GM23338 (cell line): ENCODE results near the gene ODAD3. TPM values are rescaled to one million over a fixed set of nuclear protein-coding genes. Genes with fewer than 3 reads are reported as not detected.

Experiments
- ATAC-seq: fragments of 200-7000 bp; cut with Tn5 transposase; 3 replicates; pipeline ENCODE4 v1.9.1; 2020
- DNase-seq: peaks from one replicate; pipeline ENCODE4 v3.0.0-alpha.2; 2015; ENCODE audit warnings: low spot score
- H2AFZ ChIP-seq: fragments of 200-600 bp; sonication (generic); 2 replicates; pipeline ENCODE4 v1.8.0; 2016; ENCODE audit warnings: antibody characterized with exemption, mild to moderate bottlenecking, moderate library complexity
- H3F3A ChIP-seq: fragments of 200-600 bp; sonication (generic); replicated peaks from 2 replicates; pipeline ENCODE4 v1.8.0; 2017; ENCODE audit warnings: antibody characterized with exemption, mixed run types, low read depth
- H3K27ac ChIP-seq: fragments of 200-600 bp; sonication (generic); 2 replicates; pipeline ENCODE4 v1.6.1; 2016; ENCODE audit warnings: low read depth
- H3K27me3 ChIP-seq: fragments of 200-600 bp; sonication (generic); 2 replicates; pipeline ENCODE4 v1.8.0; 2016; ENCODE audit warnings: mild to moderate bottlenecking, mixed run types, moderate library complexity; ENCODE audit not compliant: insufficient read depth
- H3K36me3 ChIP-seq: fragments of 200-600 bp; sonication (generic); 2 replicates; pipeline ENCODE4 v1.8.0; 2016; ENCODE audit warnings: mild to moderate bottlenecking; ENCODE audit not compliant: insufficient read depth
- H3K4me1 ChIP-seq: fragments of 200-600 bp; sonication (generic); 2 replicates; pipeline ENCODE4 v1.8.0; 2016; ENCODE audit warnings: mild to moderate bottlenecking, moderate library complexity; ENCODE audit not compliant: insufficient read depth
- H3K4me2 ChIP-seq: fragments of 200-600 bp; sonication (generic); 2 replicates; pipeline ENCODE4 v1.7.1; 2017; ENCODE audit warnings: mixed run types
- H3K4me3 ChIP-seq: fragments of 200-600 bp; sonication (generic); 2 replicates; pipeline ENCODE4 v1.6.1; 2016; ENCODE audit warnings: mixed run types
- H3K79me2 ChIP-seq: fragments of 200-600 bp; sonication (generic); replicated peaks from 2 replicates; pipeline ENCODE4 v1.8.0; 2017; ENCODE audit warnings: mild to moderate bottlenecking; ENCODE audit not compliant: insufficient read depth
- H3K9me2 ChIP-seq: fragments of 200-600 bp; sonication (generic); 2 replicates; pipeline ENCODE4 v1.8.0; 2017; ENCODE audit not compliant: insufficient read depth
- H4K20me1 ChIP-seq: fragments of 200-600 bp; sonication (generic); replicated peaks from 2 replicates; pipeline ENCODE4 v1.8.0; 2017; ENCODE audit warnings: mild to moderate bottlenecking; ENCODE audit not compliant: insufficient read depth
- H3K27ac Mint-ChIP-seq: 2 replicates; pipeline ENCODE4 v1.8.0; 2020; ENCODE audit warnings: inconsistent platforms, mild to moderate bottlenecking, moderate library complexity, mixed read lengths
- H3K27me3 Mint-ChIP-seq: 3 replicates; pipeline ENCODE4 v1.8.0; 2022; ENCODE audit warnings: low read depth, mild to moderate bottlenecking, moderate library complexity, mixed read lengths, inconsistent platforms; ENCODE audit not compliant: insufficient read depth, poor library complexity
- H3K36me3 Mint-ChIP-seq: 3 replicates; pipeline ENCODE4 v1.8.0; 2021; ENCODE audit warnings: low read depth, mild to moderate bottlenecking, inconsistent platforms, moderate library complexity, mixed read lengths
- H3K4me1 Mint-ChIP-seq: 3 replicates; pipeline ENCODE4 v1.8.0; 2020; ENCODE audit warnings: mild to moderate bottlenecking, inconsistent platforms, mixed read lengths
- H3K4me3 Mint-ChIP-seq: 3 replicates; pipeline ENCODE4 v1.8.0; 2021; ENCODE audit warnings: moderate library complexity, mild to moderate bottlenecking, inconsistent platforms, mixed read lengths
- H3K9me3 Mint-ChIP-seq: 3 replicates; pipeline ENCODE4 v1.8.0; 2020; ENCODE audit warnings: moderate library complexity, mild to moderate bottlenecking, inconsistent platforms, mixed read lengths
- CREB1 ChIP-seq: fragments of 250-450 bp; sonication (Bioruptor Pico); IDR thresholded peaks from 2 replicates; pipeline ENCODE4 v1.5.0; 2020; ENCODE audit warnings: low read depth, mild to moderate bottlenecking, moderate library complexity
- NANOG ChIP-seq: IDR thresholded peaks from 2 replicates; pipeline ENCODE4 v1.6.1; 2016; ENCODE audit warnings: antibody characterized with exemption, borderline replicate concordance
- POLR2AphosphoS5 ChIP-seq: IDR thresholded peaks from 2 replicates; pipeline ENCODE4 v1.6.1; 2016; ENCODE audit warnings: antibody characterized with exemption, low read depth
- STAT1 ChIP-seq: IDR thresholded peaks from one replicate; pipeline ENCODE4 v1.6.1; 2016; ENCODE audit warnings: antibody characterized with exemption; ENCODE audit not compliant: unreplicated experiment
- polyA plus RNA-seq: library from polyadenylated mRNA; unstranded; fragments of >200 nt; fragmentation: Nextera tagmentation; extraction: Ambion mirVana; gene quantifications from 2 replicates; pipeline ENCODE4 v1.2.1, GENCODE V29; 2016
- total RNA-seq: library from RNA; depleted of rRNA; stranded (reverse); fragments of >200 nt; shearing (Covaris generic); gene quantifications from 2 replicates; pipeline ENCODE4 v1.2.3, GENCODE V29; 2014
- TF ChIP-seq, protein P1 (sequence below), 2 experiments: fragments of 200-600 bp in 1 of 2; sonication (generic) in 1 of 2; conservative IDR thresholded peaks; 2 replicates each; pipeline versions ENCODE4 v1.5.1 to v1.6.1; 2016 to 2017; ENCODE audit warnings: antibody characterized with exemption in 2 of 2, low read depth in 2 of 2, mild to moderate bottlenecking in 2 of 2, moderate library complexity in 1 of 2
- TF ChIP-seq, protein P2 (sequence below): IDR thresholded peaks from 2 replicates; pipeline ENCODE4 v1.6.1; 2016; ENCODE audit warnings: antibody characterized with exemption
- TF ChIP-seq, protein P3 (sequence below): IDR thresholded peaks from one replicate; pipeline ENCODE4 v1.6.1; 2018; ENCODE audit warnings: antibody characterized with exemption; ENCODE audit not compliant: unreplicated experiment

ODAD3 gene
- total and polyA plus RNA-seq, 2 experiments from 2014 or later = 1.5 to 6.1 TPM

DNA sequence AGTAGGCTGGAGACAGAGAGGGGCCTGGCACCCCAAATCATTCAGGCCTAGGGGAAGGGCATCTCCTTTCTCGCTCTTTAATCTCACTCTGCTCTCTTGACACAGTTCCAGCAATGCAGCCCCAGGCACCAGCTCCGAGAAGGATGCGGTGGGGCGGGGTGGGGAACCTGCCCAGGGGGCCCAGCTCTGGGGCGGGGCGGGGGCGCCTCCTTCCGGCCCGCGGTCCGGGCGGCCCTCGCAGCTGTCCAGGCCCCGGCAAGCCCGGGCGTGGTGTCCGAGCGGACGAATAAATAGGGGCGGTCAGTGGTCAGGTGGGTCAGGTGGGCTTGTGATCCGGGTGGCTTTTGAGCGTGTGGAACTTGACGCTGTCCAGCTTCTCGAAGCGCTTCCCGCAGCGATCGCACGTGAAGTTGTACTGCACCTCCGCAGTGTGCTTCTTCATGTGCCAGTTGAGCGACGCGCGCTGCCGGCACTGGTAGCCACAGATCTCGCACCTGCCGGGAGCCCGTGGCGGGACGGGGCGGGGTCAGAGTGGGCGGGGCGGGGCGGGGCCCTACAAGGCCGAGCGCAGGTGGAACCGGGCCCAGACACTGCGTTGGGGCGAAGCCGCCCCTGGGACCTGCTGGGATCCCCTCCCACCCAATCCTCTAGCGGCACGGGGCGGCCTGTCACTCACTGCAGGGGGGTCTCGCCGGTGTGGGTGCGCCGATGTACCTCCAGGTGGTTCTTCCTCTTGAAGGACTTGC lies 48.6 kb upstream of the ODAD3 start:
- Histone ChIP-seq H3K79me2 (no peaks in the 10 kb centered on the region), H3F3A (peaks cover 16% of the 10 kb centered on the region), H3K4me1 (peaks cover 8% of the 10 kb centered on the region), H3K4me2 (peak overlapping the region; percentile 73), H3K27me3 (peaks cover 34% of the 10 kb centered on the region), H2AFZ (no peak overlapping the region), H3K9me2 (no peaks in the 10 kb centered on the region), H3K36me3 (no peaks in the 10 kb centered on the region), H4K20me1 (no peaks in the 10 kb centered on the region), H3K27ac (no peak overlapping the region), H3K4me3 (peak overlapping the region; percentile 50; the same call in 1 of the 2 replicates)
- H3K4me1 Mint-ChIP-seq = peaks cover 6% of the 10 kb centered on the region
- ATAC-seq = peak; percentile 1; the same call in 2 of the 3 replicates
- no peak overlapping the region for H3K4me3 Mint-ChIP-seq
- DNase-seq = peak; percentile 77
- TF ChIP-seq NANOG (no peak), POLR2AphosphoS5 (peak; percentile 17; the same call in 1 of the 2 replicates)
- no peaks in the 10 kb centered on the region; the same call in 2 of the 3 replicates for H3K36me3 Mint-ChIP-seq
- no peak overlapping the region for H3K27ac Mint-ChIP-seq
- H3K27me3 Mint-ChIP-seq = peaks cover 39% of the 10 kb centered on the region
- H3K9me3 Mint-ChIP-seq = peaks cover 7% of the 10 kb centered on the region; the same call in 1 of the 3 replicates

DNA sequence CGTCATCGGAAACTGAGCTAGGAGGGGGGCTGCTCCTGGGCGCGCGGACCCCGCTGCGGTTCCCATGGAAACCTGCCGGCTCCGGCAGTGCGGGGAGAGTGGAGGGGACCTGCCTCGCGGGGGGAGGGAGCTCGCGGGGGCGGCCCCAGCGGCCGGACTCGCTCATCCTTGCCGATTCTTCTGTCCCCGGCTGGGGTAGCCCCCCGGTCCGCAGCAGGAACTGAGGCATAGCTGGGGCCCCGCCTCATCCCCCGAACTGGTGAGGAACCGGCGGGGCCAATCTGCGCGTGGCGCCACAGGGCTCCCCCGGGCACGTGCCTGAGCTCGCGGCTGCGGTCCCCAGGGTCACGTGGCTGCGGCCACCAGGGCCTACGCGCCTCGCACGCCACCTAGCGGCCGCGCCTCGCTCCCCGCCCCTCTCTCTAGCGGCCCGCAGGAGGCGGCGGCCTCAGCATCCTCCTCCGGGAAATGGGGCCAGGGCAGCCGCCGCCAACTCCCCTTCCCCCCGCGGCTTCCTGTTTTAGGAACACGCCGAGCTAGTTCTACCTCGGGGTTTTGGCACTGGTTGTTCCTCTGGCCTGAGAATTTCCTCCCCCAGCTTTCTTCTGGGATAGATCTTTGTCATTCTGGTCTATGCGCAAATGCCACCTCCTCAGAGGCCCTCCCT lies 47.6 kb upstream of the ODAD3 start:
- H3K27ac ChIP-seq = no peak overlapping the region
- peak; percentile 48 for ATAC-seq
- H2AFZ ChIP-seq = peak overlapping the region; percentile 74
- H3K4me1 ChIP-seq = peaks cover 8% of the 10 kb centered on the region
- Mint-ChIP-seq H3K9me3 (peaks cover 7% of the 10 kb centered on the region; the same call in 2 of the 3 replicates), H3K36me3 (no peaks in the 10 kb centered on the region; the same call in 2 of the 3 replicates), H3K4me3 (peak overlapping the region; percentile 64), H3K4me1 (peaks cover 6% of the 10 kb centered on the region), H3K27ac (no peak overlapping the region), H3K27me3 (peaks cover 47% of the 10 kb centered on the region)
- DNase-seq = peak; percentile 90
- no peaks in the 10 kb centered on the region for H3K36me3 ChIP-seq
- peaks cover 16% of the 10 kb centered on the region for H3F3A ChIP-seq
- peaks cover 34% of the 10 kb centered on the region for H3K27me3 ChIP-seq
- peak overlapping the region; percentile 73 for H3K4me2 ChIP-seq
- H4K20me1 ChIP-seq = no peaks in the 10 kb centered on the region
- peak overlapping the region; percentile 50 for H3K4me3 ChIP-seq
- TF ChIP-seq, protein P1, sequence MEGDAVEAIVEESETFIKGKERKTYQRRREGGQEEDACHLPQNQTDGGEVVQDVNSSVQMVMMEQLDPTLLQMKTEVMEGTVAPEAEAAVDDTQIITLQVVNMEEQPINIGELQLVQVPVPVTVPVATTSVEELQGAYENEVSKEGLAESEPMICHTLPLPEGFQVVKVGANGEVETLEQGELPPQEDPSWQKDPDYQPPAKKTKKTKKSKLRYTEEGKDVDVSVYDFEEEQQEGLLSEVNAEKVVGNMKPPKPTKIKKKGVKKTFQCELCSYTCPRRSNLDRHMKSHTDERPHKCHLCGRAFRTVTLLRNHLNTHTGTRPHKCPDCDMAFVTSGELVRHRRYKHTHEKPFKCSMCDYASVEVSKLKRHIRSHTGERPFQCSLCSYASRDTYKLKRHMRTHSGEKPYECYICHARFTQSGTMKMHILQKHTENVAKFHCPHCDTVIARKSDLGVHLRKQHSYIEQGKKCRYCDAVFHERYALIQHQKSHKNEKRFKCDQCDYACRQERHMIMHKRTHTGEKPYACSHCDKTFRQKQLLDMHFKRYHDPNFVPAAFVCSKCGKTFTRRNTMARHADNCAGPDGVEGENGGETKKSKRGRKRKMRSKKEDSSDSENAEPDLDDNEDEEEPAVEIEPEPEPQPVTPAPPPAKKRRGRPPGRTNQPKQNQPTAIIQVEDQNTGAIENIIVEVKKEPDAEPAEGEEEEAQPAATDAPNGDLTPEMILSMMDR (conservative IDR thresholded peaks at IDR 0.05; ENCODE audit: low read depth in 2 of 2) = peak; percentile 68 to 95
- TF ChIP-seq POLR2AphosphoS5 (0 out of 2 replicates have a peak, but pooled peaks have one; percentile 31), CREB1 (CRISPR knock-in tag) (peak; percentile 72; the same call in 1 of the 2 replicates), STAT1 (no peak)
- TF ChIP-seq, protein P2, sequence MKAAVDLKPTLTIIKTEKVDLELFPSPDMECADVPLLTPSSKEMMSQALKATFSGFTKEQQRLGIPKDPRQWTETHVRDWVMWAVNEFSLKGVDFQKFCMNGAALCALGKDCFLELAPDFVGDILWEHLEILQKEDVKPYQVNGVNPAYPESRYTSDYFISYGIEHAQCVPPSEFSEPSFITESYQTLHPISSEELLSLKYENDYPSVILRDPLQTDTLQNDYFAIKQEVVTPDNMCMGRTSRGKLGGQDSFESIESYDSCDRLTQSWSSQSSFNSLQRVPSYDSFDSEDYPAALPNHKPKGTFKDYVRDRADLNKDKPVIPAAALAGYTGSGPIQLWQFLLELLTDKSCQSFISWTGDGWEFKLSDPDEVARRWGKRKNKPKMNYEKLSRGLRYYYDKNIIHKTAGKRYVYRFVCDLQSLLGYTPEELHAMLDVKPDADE = no peak
- TF ChIP-seq, protein P3, sequence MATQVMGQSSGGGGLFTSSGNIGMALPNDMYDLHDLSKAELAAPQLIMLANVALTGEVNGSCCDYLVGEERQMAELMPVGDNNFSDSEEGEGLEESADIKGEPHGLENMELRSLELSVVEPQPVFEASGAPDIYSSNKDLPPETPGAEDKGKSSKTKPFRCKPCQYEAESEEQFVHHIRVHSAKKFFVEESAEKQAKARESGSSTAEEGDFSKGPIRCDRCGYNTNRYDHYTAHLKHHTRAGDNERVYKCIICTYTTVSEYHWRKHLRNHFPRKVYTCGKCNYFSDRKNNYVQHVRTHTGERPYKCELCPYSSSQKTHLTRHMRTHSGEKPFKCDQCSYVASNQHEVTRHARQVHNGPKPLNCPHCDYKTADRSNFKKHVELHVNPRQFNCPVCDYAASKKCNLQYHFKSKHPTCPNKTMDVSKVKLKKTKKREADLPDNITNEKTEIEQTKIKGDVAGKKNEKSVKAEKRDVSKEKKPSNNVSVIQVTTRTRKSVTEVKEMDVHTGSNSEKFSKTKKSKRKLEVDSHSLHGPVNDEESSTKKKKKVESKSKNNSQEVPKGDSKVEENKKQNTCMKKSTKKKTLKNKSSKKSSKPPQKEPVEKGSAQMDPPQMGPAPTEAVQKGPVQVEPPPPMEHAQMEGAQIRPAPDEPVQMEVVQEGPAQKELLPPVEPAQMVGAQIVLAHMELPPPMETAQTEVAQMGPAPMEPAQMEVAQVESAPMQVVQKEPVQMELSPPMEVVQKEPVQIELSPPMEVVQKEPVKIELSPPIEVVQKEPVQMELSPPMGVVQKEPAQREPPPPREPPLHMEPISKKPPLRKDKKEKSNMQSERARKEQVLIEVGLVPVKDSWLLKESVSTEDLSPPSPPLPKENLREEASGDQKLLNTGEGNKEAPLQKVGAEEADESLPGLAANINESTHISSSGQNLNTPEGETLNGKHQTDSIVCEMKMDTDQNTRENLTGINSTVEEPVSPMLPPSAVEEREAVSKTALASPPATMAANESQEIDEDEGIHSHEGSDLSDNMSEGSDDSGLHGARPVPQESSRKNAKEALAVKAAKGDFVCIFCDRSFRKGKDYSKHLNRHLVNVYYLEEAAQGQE = no peak
- H3K9me2 ChIP-seq = no peaks in the 10 kb centered on the region
- no peaks in the 10 kb centered on the region for H3K79me2 ChIP-seq
